Fibroblast of lung (primary cell): Measurements from ENCODE around the gene PRDX4.

Experiments used
- CTCF ChIP-seq, 2 donors: IDR thresholded peaks in 1 of 2; conservative IDR thresholded peaks in 1 of 2; 1 replicate in 1 of 2; 2 replicates in 1 of 2; pipeline ENCODE4 v1.5.1; 2011 to 2012; ENCODE audit warnings: low read length in 2 of 2, control low read depth in 1 of 2, inconsistent platforms in 1 of 2, low read depth in 1 of 2, mild to moderate bottlenecking in 1 of 2
- EZH2 ChIP-seq: IDR thresholded peaks from 2 replicates; pipeline ENCODE4 v1.5.1; 2012; ENCODE audit warnings: low read length, control low read depth, mild to moderate bottlenecking; ENCODE audit errors: missing control alignments

GRCh38 chrX:23656091-23656490 is 11.2 kb upstream of the PRDX4 start:
- TF ChIP-seq CTCF (conservative IDR thresholded peaks at IDR 0.05 in 1 of 2, IDR thresholded peaks at IDR 0.05 in 1 of 2; ENCODE audit: low read depth in 1 of 2, low read length in 2 of 2) = no peak
- no peak for TF ChIP-seq EZH2
